NT2/D1 (cell line): Measurements from ENCODE around the gene RBBP8NL.

Source experiments
- SUZ12 ChIP-seq: IDR thresholded peaks from 2 replicates; pipeline ENCODE4 v1.6.1; 2011; ENCODE audit not compliant: insufficient read length, insufficient read depth; ENCODE audit errors: extremely low read depth
- ZNF274 ChIP-seq: IDR thresholded peaks from 2 replicates; pipeline ENCODE4 v1.6.1; 2011; ENCODE audit warnings: mild to moderate bottlenecking, low read depth, low read length

DNA sequence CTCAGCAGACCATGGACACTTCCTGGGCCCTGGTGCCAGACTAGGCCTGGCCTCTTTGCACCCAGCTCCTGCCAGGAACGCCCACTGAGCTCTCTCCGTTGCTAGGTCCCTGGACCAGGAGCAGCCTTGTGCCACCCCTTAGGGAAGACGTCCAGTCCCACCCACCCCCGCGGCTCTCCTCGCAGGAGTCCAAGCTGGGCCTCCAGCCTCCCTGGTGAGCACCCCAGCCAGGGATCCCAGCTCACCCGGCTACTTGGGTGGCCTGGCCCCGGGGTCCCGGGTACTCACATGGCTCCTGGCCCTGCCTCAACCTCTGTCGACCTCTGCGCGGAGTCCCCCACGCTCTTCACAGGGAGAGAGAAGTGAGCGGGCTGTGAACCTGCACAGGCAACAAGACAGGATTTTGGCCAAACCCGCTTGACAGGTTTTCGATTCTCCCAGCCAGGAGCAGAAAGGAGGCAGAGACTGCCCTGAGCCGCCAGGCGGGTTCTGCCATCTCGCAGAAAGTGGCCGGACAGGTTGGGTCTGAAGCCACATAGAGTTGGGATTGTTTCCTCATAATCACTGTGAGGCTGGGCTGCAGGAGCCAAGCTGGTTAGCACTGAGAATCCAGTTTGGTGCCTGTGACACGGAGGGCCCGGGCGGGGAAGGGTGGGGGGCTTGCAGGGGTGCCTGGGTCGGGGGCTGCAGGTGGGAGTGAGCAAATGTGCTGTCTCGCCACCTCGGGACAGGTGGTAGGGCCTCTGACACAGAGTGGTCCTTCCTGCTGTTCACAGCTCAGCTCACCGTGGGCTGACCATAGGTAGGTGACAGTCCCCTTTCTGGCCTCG is at the start of gene RBBP8NL:
- no peak for TF ChIP-seq SUZ12
- TF ChIP-seq ZNF274: no peak
